ENCODE measurements around the gene EPB41.

GRCh38 chr1:28890435-28890834, 23.9 kb upstream of the EPB41 start:
- TF ChIP-seq MYC (IDR thresholded peaks at IDR 0.05; ENCODE audit: low read depth, low read length) (no peak), POLR2A (IDR thresholded peaks at IDR 0.05; ENCODE audit: low read depth, low read length) (no peak), EZH2 (IDR thresholded peaks at IDR 0.05; ENCODE audit: borderline replicate concordance, low read depth, low read length, severe bottlenecking) (no peak), POLR2AphosphoS5 (IDR thresholded peaks at IDR 0.05; ENCODE audit: insufficient read depth, low read depth, low read length) (no peak), MAX (IDR thresholded peaks at IDR 0.05; ENCODE audit: insufficient read depth, insufficient read length) (no peak), JUN (IDR thresholded peaks at IDR 0.05; ENCODE audit: borderline replicate concordance, insufficient read depth, insufficient read length, low read depth) (no peak), GATA2 (IDR thresholded peaks at IDR 0.05; ENCODE audit: insufficient read depth, insufficient read length, low read depth, low read length) (no peak)
- TF ChIP-seq, protein P1, sequence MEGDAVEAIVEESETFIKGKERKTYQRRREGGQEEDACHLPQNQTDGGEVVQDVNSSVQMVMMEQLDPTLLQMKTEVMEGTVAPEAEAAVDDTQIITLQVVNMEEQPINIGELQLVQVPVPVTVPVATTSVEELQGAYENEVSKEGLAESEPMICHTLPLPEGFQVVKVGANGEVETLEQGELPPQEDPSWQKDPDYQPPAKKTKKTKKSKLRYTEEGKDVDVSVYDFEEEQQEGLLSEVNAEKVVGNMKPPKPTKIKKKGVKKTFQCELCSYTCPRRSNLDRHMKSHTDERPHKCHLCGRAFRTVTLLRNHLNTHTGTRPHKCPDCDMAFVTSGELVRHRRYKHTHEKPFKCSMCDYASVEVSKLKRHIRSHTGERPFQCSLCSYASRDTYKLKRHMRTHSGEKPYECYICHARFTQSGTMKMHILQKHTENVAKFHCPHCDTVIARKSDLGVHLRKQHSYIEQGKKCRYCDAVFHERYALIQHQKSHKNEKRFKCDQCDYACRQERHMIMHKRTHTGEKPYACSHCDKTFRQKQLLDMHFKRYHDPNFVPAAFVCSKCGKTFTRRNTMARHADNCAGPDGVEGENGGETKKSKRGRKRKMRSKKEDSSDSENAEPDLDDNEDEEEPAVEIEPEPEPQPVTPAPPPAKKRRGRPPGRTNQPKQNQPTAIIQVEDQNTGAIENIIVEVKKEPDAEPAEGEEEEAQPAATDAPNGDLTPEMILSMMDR (IDR thresholded peaks at IDR 0.05; ENCODE audit: extremely low read depth in 1 of 2, insufficient read depth in 1 of 2, low read depth in 1 of 2, low read length in 2 of 2) = no peak

All from endothelial cell of umbilical vein (primary cell).